ENCODE results near the gene FAM180A.

The FAM180A gene

DNA sequence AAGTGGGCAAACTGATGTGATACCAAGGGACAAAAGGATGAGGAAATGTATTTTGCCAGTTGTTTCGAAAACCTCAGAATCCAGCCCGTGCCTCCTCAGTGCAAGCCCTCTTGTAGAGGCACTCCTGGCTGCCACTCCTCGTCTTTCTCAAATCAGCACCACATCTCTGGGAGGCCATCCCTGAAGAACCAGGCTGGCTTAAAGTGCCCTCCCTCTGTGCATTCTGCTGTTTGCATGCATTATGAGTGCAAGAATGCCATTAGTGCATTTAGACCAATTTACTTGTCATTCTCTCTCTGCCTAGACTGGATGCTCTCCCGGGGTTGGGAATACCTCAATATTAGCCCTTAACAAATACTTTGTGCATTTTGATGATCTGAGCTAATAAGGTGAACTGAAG is 19.9 kb upstream of the FAM180A start:
- TF ChIP-seq CTCF (IDR thresholded peaks at IDR 0.05; ENCODE audit: low read depth, low read length) = no peak
- in situ Hi-C loops (cut with HindIII; ENCODE audit: low sequenced_read_pairs) = no loop called here
- no peak overlapping the region for H3K4me3 ChIP-seq (ENCODE audit: low read depth, low read length)
- no peak for DNase-seq (ENCODE audit: low read depth, low spot score)

GRCh38 chr7:135768064-135768463 is 19.5 kb upstream of the FAM180A start:
- in situ Hi-C loops (cut with HindIII; ENCODE audit: low sequenced_read_pairs) = no loop called here
- no peak overlapping the region for H3K4me3 ChIP-seq (ENCODE audit: low read depth, low read length)
- TF ChIP-seq CTCF (IDR thresholded peaks at IDR 0.05; ENCODE audit: low read depth, low read length) = no peak
- DNase-seq (ENCODE audit: low read depth, low spot score) = no peak

- in situ Hi-C loops (cut with HindIII; ENCODE audit: low sequenced_read_pairs) = no loop called here
- no peak for TF ChIP-seq CTCF (IDR thresholded peaks at IDR 0.05; ENCODE audit: low read depth, low read length)
- DNase-seq (ENCODE audit: low read depth, low spot score) = peak; percentile 49
- H3K4me3 ChIP-seq (ENCODE audit: low read depth, low read length) = no peak overlapping the region
Observed at GRCh38 chr7:135763261-135763660, 14.6 kb upstream of the FAM180A start.

DNA sequence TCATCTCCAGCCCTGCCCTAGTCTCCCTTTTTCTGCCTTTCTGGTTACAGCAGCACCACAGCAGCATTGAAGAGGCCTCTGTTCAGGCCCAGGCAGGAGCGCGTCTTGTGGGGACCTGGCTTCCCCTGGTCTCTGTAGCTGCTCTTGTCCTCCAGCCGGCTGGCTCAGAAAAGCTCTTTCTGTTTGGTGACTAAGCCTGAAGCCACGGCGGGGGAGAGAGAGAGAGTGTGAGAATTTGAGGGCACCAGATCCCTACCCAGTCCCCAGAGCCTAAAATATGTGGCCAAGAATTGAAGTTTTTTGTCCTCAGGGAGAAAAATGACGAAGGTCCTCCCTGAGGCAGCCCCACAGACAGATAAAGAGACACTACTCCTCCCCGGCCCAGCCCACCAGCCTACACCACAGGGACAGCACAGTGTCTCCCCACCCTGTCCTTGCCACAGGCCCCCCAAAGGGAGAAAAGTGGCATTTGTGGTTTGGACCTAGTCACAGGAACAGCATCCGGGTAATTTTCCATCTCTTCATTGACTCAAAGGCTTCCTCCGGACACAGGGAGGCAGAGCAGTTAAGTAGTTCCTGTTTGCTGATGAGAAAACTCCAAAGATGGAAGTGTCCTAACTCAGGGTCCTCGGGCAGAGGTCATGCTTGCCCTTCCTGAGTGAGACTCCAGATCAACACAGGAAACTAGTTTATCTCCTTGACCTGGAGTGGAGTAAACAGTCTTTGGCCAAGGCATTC is 13.3 kb upstream of the FAM180A start:
- H3K4me3 ChIP-seq (ENCODE audit: low read depth, low read length) = no peak overlapping the region
- DNase-seq (ENCODE audit: low read depth, low spot score) = peak; percentile 63
- in situ Hi-C loops (cut with HindIII; ENCODE audit: low sequenced_read_pairs) = no loop called here
- TF ChIP-seq CTCF (IDR thresholded peaks at IDR 0.05; ENCODE audit: low read depth, low read length) = no peak

DNA sequence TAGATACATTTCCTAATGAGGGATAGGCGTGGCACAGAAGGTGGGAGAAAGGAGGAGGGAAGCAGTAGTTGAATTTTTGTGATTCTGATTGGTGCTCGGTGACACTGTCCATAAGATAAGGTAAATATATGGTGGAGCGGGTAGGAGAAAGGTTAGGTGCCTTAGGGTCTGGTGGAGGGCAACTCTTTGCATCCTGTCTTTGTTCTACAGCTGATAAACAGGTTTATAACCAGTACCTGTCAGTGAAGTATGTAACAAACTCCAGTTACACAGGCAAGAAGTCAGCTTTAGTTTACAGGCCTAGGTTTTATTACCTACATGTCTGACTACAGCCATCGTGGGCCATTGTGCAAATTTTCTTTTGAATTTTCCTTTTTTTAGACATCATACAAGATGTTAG is 10.9 kb upstream of the FAM180A start:
- TF ChIP-seq CTCF (IDR thresholded peaks at IDR 0.05; ENCODE audit: low read depth, low read length) = no peak
- in situ Hi-C loops (cut with HindIII; ENCODE audit: low sequenced_read_pairs) = no loop called here
- H3K4me3 ChIP-seq (ENCODE audit: low read depth, low read length) = no peak overlapping the region
- no peak for DNase-seq (ENCODE audit: low read depth, low spot score)

DNA sequence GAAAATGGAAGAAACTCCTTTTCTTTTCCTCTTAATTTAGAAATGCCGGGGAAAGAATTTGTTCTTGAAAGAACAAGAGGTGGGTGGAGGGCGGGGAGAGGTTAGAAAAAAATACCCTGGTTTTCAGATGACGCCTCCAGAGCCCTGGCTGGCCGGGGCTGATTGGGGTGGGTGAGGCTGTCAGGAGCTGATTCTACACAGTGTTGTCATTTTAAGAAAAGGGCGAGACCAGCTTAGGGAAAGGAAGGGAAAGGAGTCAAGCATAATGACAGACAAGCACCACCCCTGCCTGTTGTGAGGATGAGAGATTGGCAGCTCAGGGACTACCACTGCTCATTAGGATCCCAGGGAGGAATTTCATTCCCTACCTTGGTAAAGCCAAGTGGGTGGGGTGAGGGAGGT is 9.9 kb upstream of the FAM180A start:
- peak; percentile 84 for DNase-seq (ENCODE audit: low read depth, low spot score)
- H3K4me3 ChIP-seq (ENCODE audit: low read depth, low read length) = no peak overlapping the region
- in situ Hi-C loops (cut with HindIII; ENCODE audit: low sequenced_read_pairs) = no loop called here
- no peak for TF ChIP-seq CTCF (IDR thresholded peaks at IDR 0.05; ENCODE audit: low read depth, low read length)
